WTC11 (cell line): ENCODE results near the gene GOLPH3.

Experiments used
- AR ChIP-seq: fragments of 250-450 bp; sonication (Bioruptor Pico); IDR thresholded peaks from 2 replicates; pipeline ENCODE4 v1.9.0; 2021; ENCODE audit warnings: mild to moderate bottlenecking
- ARID4B ChIP-seq: sonication (generic); formaldehyde crosslinking; IDR thresholded peaks from 2 replicates; pipeline ENCODE4 v1.8.0; 2023; ENCODE audit warnings: missing genetic modification reagents, mild to moderate bottlenecking, borderline replicate concordance
- ELF4 ChIP-seq: sonication (generic); formaldehyde crosslinking; IDR thresholded peaks from 2 replicates; pipeline ENCODE4 v1.8.1; 2022; ENCODE audit warnings: low read depth, mild to moderate bottlenecking, moderate library complexity, missing genetic modification reagents
- IRF1 ChIP-seq: sonication (generic); formaldehyde crosslinking; IDR thresholded peaks from 2 replicates; pipeline ENCODE4 v1.8.0; 2023; ENCODE audit warnings: missing genetic modification reagents
- JUN ChIP-seq: sonication (generic); formaldehyde crosslinking; IDR thresholded peaks from 2 replicates; pipeline ENCODE4 v1.8.0; 2023; ENCODE audit warnings: mild to moderate bottlenecking, missing genetic modification reagents
- KAT7 ChIP-seq: sonication (generic); formaldehyde crosslinking; IDR thresholded peaks from 2 replicates; pipeline ENCODE4 v1.8.1; 2023; ENCODE audit warnings: missing genetic modification reagents, mild to moderate bottlenecking, borderline replicate concordance
- SMAD3 ChIP-seq: sonication (generic); formaldehyde crosslinking; IDR thresholded peaks from 2 replicates; pipeline ENCODE4 v1.8.0; 2022; ENCODE audit warnings: missing genetic modification reagents, mild to moderate bottlenecking, borderline replicate concordance
- SP1 ChIP-seq: sonication (generic); formaldehyde crosslinking; conservative IDR thresholded peaks from 2 replicates; pipeline ENCODE4 v1.8.1; 2022; ENCODE audit warnings: missing genetic modification reagents
- TEAD4 ChIP-seq: sonication (generic); formaldehyde crosslinking; IDR thresholded peaks from 2 replicates; pipeline ENCODE4 v1.8.0; 2022; ENCODE audit warnings: mild to moderate bottlenecking, missing genetic modification reagents
- ZNF121 ChIP-seq: sonication (generic); formaldehyde crosslinking; IDR thresholded peaks from 2 replicates; pipeline ENCODE4 v1.8.0; 2023; ENCODE audit warnings: missing genetic modification reagents
- ZNF512 ChIP-seq: sonication (generic); formaldehyde crosslinking; IDR thresholded peaks from 2 replicates; pipeline ENCODE4 v1.8.1; 2022; ENCODE audit warnings: missing genetic modification reagents, borderline replicate concordance
- TF ChIP-seq, protein P1 (sequence below): fragments of 200-600 bp; IDR thresholded peaks from 2 replicates; pipeline ENCODE4 v1.8.0; 2022; ENCODE audit warnings: antibody characterized with exemption
- TF ChIP-seq, protein P2 (sequence below): sonication (generic); formaldehyde crosslinking; IDR thresholded peaks from 2 replicates; pipeline ENCODE4 v1.8.0; 2022; ENCODE audit warnings: mild to moderate bottlenecking, missing genetic modification reagents
- TF ChIP-seq, protein P3 (sequence below): fragments of 250-450 bp; sonication (Bioruptor Pico); IDR thresholded peaks from 2 replicates; pipeline ENCODE4 v2.1.2; 2022; ENCODE audit warnings: mild to moderate bottlenecking, moderate library complexity

DNA sequence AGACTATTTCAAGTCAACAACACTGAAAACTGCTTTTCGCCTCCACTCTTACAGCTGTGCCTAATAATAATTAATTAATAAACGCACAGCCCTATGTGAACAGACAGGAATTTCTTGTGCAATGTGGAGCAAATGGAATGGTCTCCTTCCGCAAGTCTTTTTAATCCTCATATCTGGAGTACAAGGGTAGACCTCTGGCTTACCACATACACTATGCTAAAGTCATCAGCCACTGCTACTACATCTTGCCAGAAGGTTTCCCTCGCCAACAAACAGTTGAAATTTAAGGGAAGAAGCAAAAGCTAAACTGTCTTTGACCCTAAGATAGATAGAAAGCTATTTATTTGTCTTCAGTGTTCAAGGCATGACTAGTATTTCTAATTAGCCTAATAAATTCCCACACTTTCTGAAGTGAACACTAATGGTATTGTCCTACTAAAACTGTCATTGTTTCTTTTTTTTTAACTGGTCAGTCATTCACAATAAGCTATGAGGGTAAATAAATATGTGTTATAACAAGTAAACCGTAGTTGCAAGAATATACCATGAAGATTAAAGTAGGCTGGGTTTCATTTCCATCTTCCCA is 63.9 kb downstream of the GOLPH3 start:
- TF ChIP-seq, protein P1, sequence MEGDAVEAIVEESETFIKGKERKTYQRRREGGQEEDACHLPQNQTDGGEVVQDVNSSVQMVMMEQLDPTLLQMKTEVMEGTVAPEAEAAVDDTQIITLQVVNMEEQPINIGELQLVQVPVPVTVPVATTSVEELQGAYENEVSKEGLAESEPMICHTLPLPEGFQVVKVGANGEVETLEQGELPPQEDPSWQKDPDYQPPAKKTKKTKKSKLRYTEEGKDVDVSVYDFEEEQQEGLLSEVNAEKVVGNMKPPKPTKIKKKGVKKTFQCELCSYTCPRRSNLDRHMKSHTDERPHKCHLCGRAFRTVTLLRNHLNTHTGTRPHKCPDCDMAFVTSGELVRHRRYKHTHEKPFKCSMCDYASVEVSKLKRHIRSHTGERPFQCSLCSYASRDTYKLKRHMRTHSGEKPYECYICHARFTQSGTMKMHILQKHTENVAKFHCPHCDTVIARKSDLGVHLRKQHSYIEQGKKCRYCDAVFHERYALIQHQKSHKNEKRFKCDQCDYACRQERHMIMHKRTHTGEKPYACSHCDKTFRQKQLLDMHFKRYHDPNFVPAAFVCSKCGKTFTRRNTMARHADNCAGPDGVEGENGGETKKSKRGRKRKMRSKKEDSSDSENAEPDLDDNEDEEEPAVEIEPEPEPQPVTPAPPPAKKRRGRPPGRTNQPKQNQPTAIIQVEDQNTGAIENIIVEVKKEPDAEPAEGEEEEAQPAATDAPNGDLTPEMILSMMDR: no peak
- TF ChIP-seq IRF1 (CRISPR knock-in tag) (no peak), ELF4 (CRISPR knock-in tag) (no peak), ZNF512 (CRISPR knock-in tag) (no peak), AR (CRISPR knock-in tag) (no peak), SP1 (no peak), JUN (no peak), TEAD4 (CRISPR knock-in tag) (no peak), ARID4B (no peak), ZNF121 (no peak), SMAD3 (no peak), KAT7 (CRISPR knock-in tag) (no peak)
- TF ChIP-seq, protein P2, sequence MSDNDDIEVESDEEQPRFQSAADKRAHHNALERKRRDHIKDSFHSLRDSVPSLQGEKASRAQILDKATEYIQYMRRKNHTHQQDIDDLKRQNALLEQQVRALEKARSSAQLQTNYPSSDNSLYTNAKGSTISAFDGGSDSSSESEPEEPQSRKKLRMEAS (CRISPR knock-in tag): no peak
- TF ChIP-seq, protein P3, sequence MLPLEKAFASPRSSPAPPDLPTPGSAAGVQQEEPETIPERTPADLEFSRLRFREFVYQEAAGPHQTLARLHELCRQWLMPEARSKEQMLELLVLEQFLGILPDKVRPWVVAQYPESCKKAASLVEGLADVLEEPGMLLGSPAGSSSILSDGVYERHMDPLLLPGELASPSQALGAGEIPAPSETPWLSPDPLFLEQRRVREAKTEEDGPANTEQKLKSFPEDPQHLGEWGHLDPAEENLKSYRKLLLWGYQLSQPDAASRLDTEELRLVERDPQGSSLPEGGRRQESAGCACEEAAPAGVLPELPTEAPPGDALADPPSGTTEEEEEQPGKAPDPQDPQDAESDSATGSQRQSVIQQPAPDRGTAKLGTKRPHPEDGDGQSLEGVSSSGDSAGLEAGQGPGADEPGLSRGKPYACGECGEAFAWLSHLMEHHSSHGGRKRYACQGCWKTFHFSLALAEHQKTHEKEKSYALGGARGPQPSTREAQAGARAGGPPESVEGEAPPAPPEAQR (CRISPR knock-in tag): no peak
